HepG2 (cell line): Measurements from ENCODE around the gene CDC40. TPM values are rescaled to one million over a fixed set of nuclear protein-coding genes. Genes with fewer than 3 reads are reported as not detected.

Experiments
- ARID5B ChIP-seq: IDR thresholded peaks from 2 replicates; pipeline ENCODE4 v1.4.0; 2020; ENCODE audit warnings: mild to moderate bottlenecking, missing genetic modification reagents
- ATF6 ChIP-seq: sonication (generic); formaldehyde crosslinking; conservative IDR thresholded peaks from 2 replicates; pipeline ENCODE4 v1.4.0; 2020; ENCODE audit warnings: missing genetic modification reagents
- CBX2 ChIP-seq, 2 experiments: fragments of 200-600 bp in 1 of 2; sonication (generic); formaldehyde crosslinking in 1 of 2; IDR thresholded peaks; 2 replicates each; pipeline versions ENCODE4 v1.7.0 to v1.8.1; 2018 to 2022; ENCODE audit warnings: low read depth in 2 of 2, low read length in 1 of 2, mild to moderate bottlenecking in 1 of 2, missing genetic modification reagents in 1 of 2
- CEBPG ChIP-seq: IDR thresholded peaks from 2 replicates; pipeline ENCODE4 v1.6.1; 2016
- GFI1 ChIP-seq: sonication (generic); formaldehyde crosslinking; IDR thresholded peaks from 2 replicates; pipeline ENCODE4 v1.5.0; 2020; ENCODE audit warnings: missing genetic modification reagents, mild to moderate bottlenecking, borderline replicate concordance
- IKZF5 ChIP-seq: IDR thresholded peaks from 2 replicates; pipeline ENCODE4 v1.6.1; 2018; ENCODE audit warnings: missing genetic modification reagents, mild to moderate bottlenecking, missing compliant biosample characterization
- RFX5 ChIP-seq: IDR thresholded peaks from 2 replicates; pipeline ENCODE4 v1.6.1; 2011; ENCODE audit warnings: low read depth, low read length, improper control_type of control experiment
- SKI ChIP-seq: fragments of 450-650 bp; IDR thresholded peaks from one replicate; pipeline ENCODE4 v1.6.1; 2018; ENCODE audit warnings: mild to moderate bottlenecking; ENCODE audit not compliant: partially characterized antibody
- U2AF2 ChIP-seq: fragments of 200-400 bp; formaldehyde crosslinking; IDR thresholded peaks from 2 replicates; pipeline ENCODE4 v1.6.1; 2017; ENCODE audit warnings: low read depth, mild to moderate bottlenecking, low read length
- USF2 ChIP-seq, 2 experiments: sonication (generic) in 1 of 2; formaldehyde crosslinking in 1 of 2; IDR thresholded peaks; 2 replicates each; pipeline versions ENCODE4 v1.5.1 to v1.6.1; 2011 to 2020; ENCODE audit warnings: borderline replicate concordance in 1 of 2, low read depth in 1 of 2, low read length in 1 of 2, mild to moderate bottlenecking in 1 of 2, missing genetic modification reagents in 1 of 2, moderate library complexity in 1 of 2
- XRCC5 ChIP-seq: fragments of 200-400 bp; formaldehyde crosslinking; optimal IDR thresholded peaks from 2 replicates; pipeline ENCODE3; 2017; ENCODE audit warnings: mild to moderate bottlenecking, low read length
- ZNF512B ChIP-seq: sonication (generic); formaldehyde crosslinking; IDR thresholded peaks from 2 replicates; pipeline ENCODE4 v1.5.1; 2020; ENCODE audit warnings: missing genetic modification reagents, mild to moderate bottlenecking, borderline replicate concordance
- polyA plus RNA-seq, 8 experiments: library from polyadenylated mRNA; depleted of rRNA in 3 of 8; stranded (reverse) in 7 of 8; unstranded in 1 of 8; fragments of >200 nt; fragmentation: Illumina TruSeq in 4 of 8; extraction: Trizol in 4 of 8; gene quantifications; 2 replicates each; pipeline versions ENCODE4 v1.2.1 to v1.2.3, GENCODE V29; 2011 to 2016; ENCODE audit warnings: low read depth in 4 of 8, missing spikeins in 1 of 8, mixed read lengths in 1 of 8; ENCODE audit not compliant: insufficient read depth in 1 of 8
- total RNA-seq, 5 experiments: library from RNA; depleted of rRNA; stranded (reverse); fragments of >200 nt; fragmentation: Illumina TruSeq; extraction: Trizol; gene quantifications; 2 replicates each; pipeline ENCODE4 v1.2.3, GENCODE V29; 2016; ENCODE audit warnings: low read depth in 1 of 5

CDC40 gene
- total and polyA plus RNA-seq, 2 of the 13 experiments (the other 11 are each of a cell fraction or from before 2014, with no cell fraction given): 11.4 to 21.5 TPM

GRCh38 chr6:110178626-110179405, 1.4 kb upstream of the CDC40 start (continued):
- TF ChIP-seq IKZF5 (CRISPR knock-in tag) (0 out of 2 replicates have a peak, but pooled peaks have one; percentile 10), ZNF512B (CRISPR knock-in tag) (peak; percentile 24; the same call in 1 of the 2 replicates), RFX5 (no peak), ATF6 (CRISPR knock-in tag) (no peak), ARID5B (CRISPR knock-in tag) (peak; percentile 31; the same call in 1 of the 2 replicates), SKI (no peak), CEBPG (CRISPR knock-in tag) (0 out of 2 replicates have a peak, but pooled peaks have one; percentile 45), USF2 (IDR thresholded peaks at IDR 0.05; ENCODE audit: low read depth, low read length) (no peak), USF2 (CRISPR knock-in tag; IDR thresholded peaks at IDR 0.05; ENCODE audit: borderline replicate concordance) (0 out of 2 replicates have a peak, but pooled peaks have one; percentile 34), CBX2 (IDR thresholded peaks at IDR 0.05; ENCODE audit: low read depth, low read length) (no peak), CBX2 (CRISPR knock-in tag; IDR thresholded peaks at IDR 0.05; ENCODE audit: low read depth) (0 out of 2 replicates have a peak, but pooled peaks have one; percentile 63), U2AF2 (no peak), XRCC5 (peak; percentile 67), GFI1 (CRISPR knock-in tag) (0 out of 2 replicates have a peak, but pooled peaks have one; percentile 7)
